SU-DHL-6 (cell line): ENCODE data around the gene EXT2.

ENCODE experiments used
- H2AFZ ChIP-seq: fragments of 200-600 bp; sonication (generic); 2 replicates; pipeline ENCODE4 v1.6.1; 2014; ENCODE audit warnings: low read depth, mild to moderate bottlenecking, moderate library complexity, mixed read lengths, antibody characterized with exemption, low read length; ENCODE audit not compliant: severe bottlenecking
- H3F3A ChIP-seq: fragments of 200-600 bp; shearing (Covaris generic); 2 replicates; pipeline ENCODE4 v1.6.0; 2016; ENCODE audit warnings: antibody characterized with exemption, mild to moderate bottlenecking; ENCODE audit not compliant: insufficient read depth
- H3K27ac ChIP-seq: fragments of 200-600 bp; sonication (generic); 2 replicates; pipeline ENCODE4 v1.5.1; 2016; ENCODE audit warnings: low read depth, mild to moderate bottlenecking, low read length, moderate library complexity, mixed read lengths
- H3K27me3 ChIP-seq: fragments of 200-600 bp; sonication (generic), shearing (Covaris generic); 2 replicates; pipeline ENCODE4 v1.6.0; 2014; ENCODE audit warnings: mild to moderate bottlenecking, low read length
- H3K36me3 ChIP-seq: fragments of 200-600 bp; sonication (generic); 2 replicates; pipeline ENCODE4 v1.6.1; 2014; ENCODE audit warnings: mild to moderate bottlenecking, low read length, mixed read lengths
- H3K4me2 ChIP-seq: fragments of 300-600, 200-600 bp; shearing (Covaris generic), sonication (generic); 2 replicates; pipeline ENCODE4 v1.6.0; 2014; ENCODE audit warnings: low read length, low read depth, mild to moderate bottlenecking; ENCODE audit not compliant: poor library complexity, severe bottlenecking
- H3K4me3 ChIP-seq: fragments of 200-600 bp; sonication (generic); 2 replicates; pipeline ENCODE4 v1.5.1; 2014; ENCODE audit warnings: antibody characterized with exemption, low read length, mild to moderate bottlenecking, mixed read lengths; ENCODE audit not compliant: insufficient read depth, poor library complexity, severe bottlenecking
- H3K79me2 ChIP-seq: fragments of 200-600 bp; sonication (generic); 2 replicates; pipeline ENCODE4 v1.6.1; 2014; ENCODE audit warnings: mild to moderate bottlenecking, low read length, moderate library complexity; ENCODE audit not compliant: insufficient read depth
- H3K9ac ChIP-seq: fragments of 200-600 bp; sonication (generic); 2 replicates; pipeline ENCODE4 v1.7.0; 2014; ENCODE audit warnings: mild to moderate bottlenecking, low read length
- H3K9me2 ChIP-seq: fragments of 200-600 bp; sonication (generic); replicated peaks from 2 replicates; pipeline ENCODE4 v1.6.1; 2014; ENCODE audit warnings: low read length; ENCODE audit not compliant: insufficient read depth
- H3K9me3 ChIP-seq: fragments of 200-600 bp; sonication (generic); 2 replicates; pipeline ENCODE4 v1.6.1; 2014; ENCODE audit warnings: low read length, mixed read lengths; ENCODE audit not compliant: insufficient read depth
- H4K20me1 ChIP-seq: fragments of 200-600 bp; sonication (generic); 2 replicates; pipeline ENCODE4 v1.6.1; 2014; ENCODE audit warnings: low read depth, mild to moderate bottlenecking, antibody characterized with exemption, low read length, moderate library complexity, mixed read lengths
- CTCF ChIP-seq: fragments of 200-600 bp; sonication (generic); IDR thresholded peaks from one replicate; pipeline ENCODE4 v1.5.1; 2017; ENCODE audit warnings: antibody characterized with exemption, mild to moderate bottlenecking, low read length, moderate library complexity; ENCODE audit not compliant: insufficient read depth, poor library complexity, severe bottlenecking
- EZH2phosphoT487 ChIP-seq: fragments of 200-600 bp; sonication (generic), shearing (Covaris generic); conservative IDR thresholded peaks from 2 replicates; pipeline ENCODE4 v1.6.1; 2018; ENCODE audit warnings: mild to moderate bottlenecking, antibody characterized with exemption, low read length, moderate library complexity, mixed read lengths

The EXT2 gene

GRCh38 chr11:44143987-44144909, 48.8 kb downstream of the EXT2 start:
- H3K27me3 ChIP-seq, result no peaks in the 10 kb centered on the region
- no peaks in the 10 kb centered on the region for H3K9me3 ChIP-seq
- H3F3A ChIP-seq, result no peaks in the 10 kb centered on the region
- no peak for TF ChIP-seq CTCF
- no peak for TF ChIP-seq EZH2phosphoT487
- no peak overlapping the region for H3K9ac ChIP-seq
- no peak overlapping the region for H2AFZ ChIP-seq
- H3K4me2 ChIP-seq, result no peak overlapping the region
- H3K79me2 ChIP-seq, result no peaks in the 10 kb centered on the region
- no peaks in the 10 kb centered on the region for H3K36me3 ChIP-seq
- no peak overlapping the region for H3K4me3 ChIP-seq
- no peaks in the 10 kb centered on the region for H3K9me2 ChIP-seq
- H4K20me1 ChIP-seq, result no peaks in the 10 kb centered on the region
- H3K27ac ChIP-seq, result no peak overlapping the region

GRCh38 chr11:44145011-44145775, 49.7 kb downstream of the EXT2 start:
- H3K9me3 ChIP-seq, result no peaks in the 10 kb centered on the region
- H4K20me1 ChIP-seq, result no peaks in the 10 kb centered on the region
- no peak overlapping the region for H3K27ac ChIP-seq
- H3K4me2 ChIP-seq, result no peak overlapping the region
- H3K4me3 ChIP-seq, result no peak overlapping the region
- no peaks in the 10 kb centered on the region for H3K36me3 ChIP-seq
- H3F3A ChIP-seq, result no peaks in the 10 kb centered on the region
- no peaks in the 10 kb centered on the region for H3K27me3 ChIP-seq
- no peak overlapping the region for H3K9ac ChIP-seq
- no peaks in the 10 kb centered on the region for H3K9me2 ChIP-seq
- TF ChIP-seq EZH2phosphoT487 (no peak), CTCF (no peak)
- H2AFZ ChIP-seq, result no peak overlapping the region
- no peaks in the 10 kb centered on the region for H3K79me2 ChIP-seq

- H3K27me3 ChIP-seq, result no peaks in the 10 kb centered on the region
- no peaks in the 10 kb centered on the region for H3F3A ChIP-seq
- H3K27ac ChIP-seq, result no peak overlapping the region
- no peak overlapping the region for H3K4me2 ChIP-seq
- H3K36me3 ChIP-seq, result peaks cover 5% of the 10 kb centered on the region; the same call in 1 of the 2 replicates
- no peaks in the 10 kb centered on the region for H3K79me2 ChIP-seq
- no peak overlapping the region for H2AFZ ChIP-seq
- TF ChIP-seq CTCF (no peak), EZH2phosphoT487 (no peak)
- no peaks in the 10 kb centered on the region for H3K9me2 ChIP-seq
- no peak overlapping the region for H3K9ac ChIP-seq
- H4K20me1 ChIP-seq, result no peaks in the 10 kb centered on the region
- no peak overlapping the region for H3K4me3 ChIP-seq
- H3K9me3 ChIP-seq, result no peaks in the 10 kb centered on the region
Measured at GRCh38 chr11:44146931-44147330, 51.5 kb downstream of the EXT2 start.
